Body of pancreas (tissue), 4 donors: ENCODE measurements around the gene PNMA8B. TPM values are rescaled to one million over a fixed set of nuclear protein-coding genes. Genes with fewer than 3 reads are reported as not detected.
A peak's percentile ranks its signal among the peaks of the same experiment; 100 is the strongest.

Source experiments
- ATAC-seq: fragments of 150-250 bp; one replicate; pipeline ENCODE4 v1.9.1; 2016
- DNase-seq, 4 donors: peaks; one replicate each; pipeline ENCODE4 v3.0.0-alpha.2; 2019
- H3K27ac ChIP-seq, 4 donors: fragments of 200-600 bp; sonication (generic); 1 replicate in 3 of 4; 2 replicates in 1 of 4; pipeline versions ENCODE4 v1.5.1 to v1.6.1; 2016 to 2019; ENCODE audit warnings: mild to moderate bottlenecking in 1 of 4, mixed read lengths in 1 of 4, moderate library complexity in 1 of 4
- H3K27me3 ChIP-seq, 2 donors: fragments of 200-600 bp; sonication (generic); one replicate each; pipeline ENCODE4 v1.6.0; 2016; ENCODE audit warnings: mild to moderate bottlenecking in 1 of 2
- H3K36me3 ChIP-seq, 2 donors: fragments of 200-600 bp; sonication (generic); replicated peaks in 1 of 2; 2 replicates each; pipeline ENCODE4 v1.5.1; 2016; ENCODE audit warnings: low read depth in 2 of 2; ENCODE audit not compliant: insufficient read depth in 1 of 2
- H3K4me1 ChIP-seq: fragments of 200-600 bp; sonication (generic); one replicate; pipeline ENCODE4 v1.6.0; 2016
- H3K4me3 ChIP-seq, 2 donors: fragments of 200-600 bp; sonication (generic); 1 replicate in 1 of 2; 2 replicates in 1 of 2; pipeline ENCODE4 v1.5.1; 2016 to 2019
- H3K9me3 ChIP-seq, 3 donors: fragments of 200-600 bp; sonication (generic); 1 replicate in 2 of 3; 2 replicates in 1 of 3; pipeline ENCODE4 v1.5.1; 2016
- POLR2A ChIP-seq, 3 donors: fragments of 450-650 bp; IDR thresholded peaks; one replicate each; pipeline ENCODE4 v1.6.1; 2016; ENCODE audit warnings: antibody characterized with exemption in 3 of 3, mild to moderate bottlenecking in 2 of 3
- WGBS, 2 donors: methylation state at CpG; one replicate each; pipeline ENCODE4 v1.1.5; 2017; 5-methylcytosine and 5-hydroxymethylcytosine counted together
- intact Hi-C: fragments of 100-400 bp; cut with DNase I; formaldehyde crosslinking; loops from one replicate; pipeline ENCODE4 v1.15.1; 2023
- total RNA-seq, 2 donors: library from RNA; depleted of rRNA; stranded (reverse); fragments of >200 nt; gene quantifications; one replicate each; pipeline ENCODE4 v1.1.0, GENCODE V29; 2016
- TF ChIP-seq, protein P1 (sequence below), 7 experiments: fragments of 450-650 bp in 4 of 7; fragments of 200-600 bp in 3 of 7; sonication (generic) in 3 of 7; IDR thresholded peaks; one replicate each; pipeline ENCODE4 v1.5.1; 2016 to 2019; ENCODE audit warnings: antibody characterized with exemption in 7 of 7

PNMA8B gene
- total RNA-seq, 2 donors from 2014 or later = 2.1 to 2.6 TPM

GRCh38 chr19:46446021-46446420 lies 49.6 kb downstream of the PNMA8B start:
- WGBS, 2 donors = 80 to 89% methylated on average over 14 to 15 of the region's 15 CpGs
- Histone ChIP-seq H3K4me1 (peaks cover 32% of the 10 kb centered on the region), H3K4me3 (no peak overlapping the region), H3K9me3 (no peaks in the 10 kb centered on the region), H3K27me3 (no peaks in the 10 kb centered on the region), H3K36me3 (no peaks in the 10 kb centered on the region), H3K27ac (no peak overlapping the region)
- no peak for DNase-seq
- TF ChIP-seq, protein P1, sequence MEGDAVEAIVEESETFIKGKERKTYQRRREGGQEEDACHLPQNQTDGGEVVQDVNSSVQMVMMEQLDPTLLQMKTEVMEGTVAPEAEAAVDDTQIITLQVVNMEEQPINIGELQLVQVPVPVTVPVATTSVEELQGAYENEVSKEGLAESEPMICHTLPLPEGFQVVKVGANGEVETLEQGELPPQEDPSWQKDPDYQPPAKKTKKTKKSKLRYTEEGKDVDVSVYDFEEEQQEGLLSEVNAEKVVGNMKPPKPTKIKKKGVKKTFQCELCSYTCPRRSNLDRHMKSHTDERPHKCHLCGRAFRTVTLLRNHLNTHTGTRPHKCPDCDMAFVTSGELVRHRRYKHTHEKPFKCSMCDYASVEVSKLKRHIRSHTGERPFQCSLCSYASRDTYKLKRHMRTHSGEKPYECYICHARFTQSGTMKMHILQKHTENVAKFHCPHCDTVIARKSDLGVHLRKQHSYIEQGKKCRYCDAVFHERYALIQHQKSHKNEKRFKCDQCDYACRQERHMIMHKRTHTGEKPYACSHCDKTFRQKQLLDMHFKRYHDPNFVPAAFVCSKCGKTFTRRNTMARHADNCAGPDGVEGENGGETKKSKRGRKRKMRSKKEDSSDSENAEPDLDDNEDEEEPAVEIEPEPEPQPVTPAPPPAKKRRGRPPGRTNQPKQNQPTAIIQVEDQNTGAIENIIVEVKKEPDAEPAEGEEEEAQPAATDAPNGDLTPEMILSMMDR (IDR thresholded peaks at IDR 0.05) = no peak
- intact Hi-C loops = no loop called here
- ATAC-seq = no peak

GRCh38 chr19:46442808-46443450 lies 52.7 kb downstream of the PNMA8B start:
- Histone ChIP-seq H3K9me3 (no peaks in the 10 kb centered on the region), H3K4me1 (peaks cover 28% of the 10 kb centered on the region), H3K27ac (peak overlapping the region in 2 of 4 donors; percentile 30 to 51), H3K36me3 (no peaks in the 10 kb centered on the region), H3K4me3 (no peak overlapping the region), H3K27me3 (no peaks in the 10 kb centered on the region)
- intact Hi-C loops = no loop called here
- ATAC-seq (peak; percentile 82), DNase-seq (peak; percentile 52 to 73 (median 64))
- TF ChIP-seq, protein P1 (IDR thresholded peaks at IDR 0.05) = no peak
- no peak for TF ChIP-seq POLR2A (IDR thresholded peaks at IDR 0.05)
- 46 to 49% methylated on average over 8 of the region's 8 CpGs for WGBS, 2 donors

DNA sequence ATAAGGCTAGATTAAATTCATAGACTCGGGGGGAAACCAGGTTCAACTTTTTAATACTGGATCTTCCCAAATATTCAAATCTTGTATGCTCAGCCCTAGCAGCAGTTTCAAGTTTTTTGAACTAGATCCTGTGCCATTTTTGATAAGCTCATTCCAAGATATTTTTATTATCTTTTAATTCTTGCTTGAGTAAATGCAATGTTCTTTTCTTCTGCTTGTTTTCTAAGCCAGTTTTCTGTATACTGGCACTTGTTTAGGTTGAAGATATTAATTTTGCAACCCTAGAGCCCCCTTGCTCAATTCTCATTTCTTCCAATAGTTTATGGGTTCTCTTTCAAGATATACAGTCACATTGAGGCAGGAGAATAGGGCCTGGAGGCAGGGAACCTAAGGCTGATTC lies 53.8 kb downstream of the PNMA8B start:
- ATAC-seq = no peak
- 11 to 17% methylated on average over 1 of the region's 1 CpG for WGBS, 2 donors
- H3K27ac ChIP-seq = peak overlapping the region in 3 of 4 donors; percentile 4 to 38 (median 23)

More for the DNA sequence above, 53.8 kb downstream of the PNMA8B start:
- Histone ChIP-seq H3K27me3 (no peaks in the 10 kb centered on the region), H3K4me1 (peaks cover 28% of the 10 kb centered on the region), H3K36me3 (no peaks in the 10 kb centered on the region), H3K9me3 (no peaks in the 10 kb centered on the region), H3K4me3 (no peak overlapping the region)
- no peak for DNase-seq
- TF ChIP-seq POLR2A (IDR thresholded peaks at IDR 0.05) = no peak
- TF ChIP-seq, protein P1 (IDR thresholded peaks at IDR 0.05) = no peak
- intact Hi-C loops = no loop called here

Other genes with a start within 250 kb of the PNMA8B start
- gene HIF3A, start 198.8 kb downstream of the PNMA8B start, total RNA-seq = 10 to 100 TPM; 24.4 to 63.3 TPM
- gene PPP5C, start 148.8 kb downstream of the PNMA8B start, total RNA-seq = 10 to 100 TPM; 31.1 to 77.5 TPM
- 10 to 100 TPM; 13.0 to 17.8 TPM for gene CCDC8, start 82.3 kb downstream of the PNMA8B start, total RNA-seq
- gene PNMA8C, start 66.9 kb downstream of the PNMA8B start, total RNA-seq = not detected
- gene PNMA8A, start 24.3 kb downstream of the PNMA8B start, total RNA-seq = 1 to 10 TPM; 4.3 to 6.5 TPM
- 10 to 100 TPM; 70.5 to 79.6 TPM for gene CALM3, start 105.5 kb upstream of the PNMA8B start, total RNA-seq
- gene PTGIR, start 129.2 kb upstream of the PNMA8B start, total RNA-seq = 1 to 10 TPM; 5.3 to 9.6 TPM
- gene GNG8, start 140.3 kb upstream of the PNMA8B start, total RNA-seq = not detected
- gene DACT3, start 165.3 kb upstream of the PNMA8B start, total RNA-seq = 1 to 10 TPM in 1 of 2 donors, under 1 TPM in 1; 0.99 to 4.4 TPM
- 10 to 100 TPM; 18.9 to 58.3 TPM for gene PRKD2, start 221.2 kb upstream of the PNMA8B start, total RNA-seq